A673 (cell line): Measurements from ENCODE around the gene LGALS16.

ENCODE experiments used
- CTCF ChIP-seq: fragments of 300-800, 200-600 bp; sonication (generic); conservative IDR thresholded peaks from 2 replicates; pipeline ENCODE4 v1.5.1; 2017; ENCODE audit warnings: low read depth, mild to moderate bottlenecking, antibody characterized with exemption, low read length, moderate library complexity, mixed read lengths
- EZH2 ChIP-seq: fragments of 200-600 bp; sonication (generic); IDR thresholded peaks from 2 replicates; pipeline ENCODE4 v1.6.1; 2017; ENCODE audit warnings: borderline replicate concordance, low read depth, mild to moderate bottlenecking, mixed read lengths, antibody characterized with exemption, low read length; ENCODE audit not compliant: poor library complexity, severe bottlenecking

GRCh38 chr19:39705578-39706188, 50.0 kb downstream of the LGALS16 start:
- no peak for TF ChIP-seq CTCF
- no peak for TF ChIP-seq EZH2
